SHP77 treated with DMSO at 0.1 percent for 48 hours (cell line): ENCODE data around the gene HAP1.

ENCODE experiments used
- DNase-seq: peaks from one replicate; lab custom pipeline; 2025; lab: John Stamatoyannopoulos, UW

HAP1 gene

DNA sequence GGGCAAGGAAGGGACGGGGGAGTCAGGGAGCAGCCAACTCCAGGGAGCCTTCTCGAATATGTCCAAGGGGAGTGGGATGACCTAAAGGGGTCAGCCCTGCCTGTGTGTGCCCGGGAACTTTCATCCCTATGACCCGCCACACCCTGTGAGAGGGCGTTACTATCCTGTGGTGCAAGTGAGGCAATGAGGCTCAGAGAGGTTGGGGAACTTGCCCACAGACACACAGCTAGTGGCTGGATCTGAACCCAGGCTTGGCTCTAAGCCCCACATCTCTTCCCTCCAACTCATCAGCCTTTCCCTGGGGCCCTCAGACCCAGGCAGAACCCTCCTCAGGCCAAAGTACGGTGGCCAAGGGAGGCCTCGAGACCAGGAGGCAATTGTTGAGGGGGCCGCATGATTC, 28.9 kb upstream of the HAP1 start:
- DNase-seq: no peak

- no peak for DNase-seq
Observed at GRCh38 chr17:41762841-41763240, 28.4 kb upstream of the HAP1 start.

GRCh38 chr17:41762391-41762790, 27.9 kb upstream of the HAP1 start:
- DNase-seq: no peak

GRCh38 chr17:41760878-41761277, 26.4 kb upstream of the HAP1 start:
- no peak for DNase-seq

GRCh38 chr17:41758601-41759000, 24.2 kb upstream of the HAP1 start:
- no peak for DNase-seq

- no peak for DNase-seq
Observed at GRCh38 chr17:41754066-41754465, 19.6 kb upstream of the HAP1 start.

- DNase-seq: no peak
Observed at GRCh38 chr17:41751288-41751687, 16.8 kb upstream of the HAP1 start.

- DNase-seq: no peak
Observed at GRCh38 chr17:41750862-41751261, 16.4 kb upstream of the HAP1 start.

- DNase-seq: no peak
Observed at GRCh38 chr17:41748275-41748674, 13.8 kb upstream of the HAP1 start.

- no peak for DNase-seq
Observed at GRCh38 chr17:41741709-41742108, 7.3 kb upstream of the HAP1 start.

DNA sequence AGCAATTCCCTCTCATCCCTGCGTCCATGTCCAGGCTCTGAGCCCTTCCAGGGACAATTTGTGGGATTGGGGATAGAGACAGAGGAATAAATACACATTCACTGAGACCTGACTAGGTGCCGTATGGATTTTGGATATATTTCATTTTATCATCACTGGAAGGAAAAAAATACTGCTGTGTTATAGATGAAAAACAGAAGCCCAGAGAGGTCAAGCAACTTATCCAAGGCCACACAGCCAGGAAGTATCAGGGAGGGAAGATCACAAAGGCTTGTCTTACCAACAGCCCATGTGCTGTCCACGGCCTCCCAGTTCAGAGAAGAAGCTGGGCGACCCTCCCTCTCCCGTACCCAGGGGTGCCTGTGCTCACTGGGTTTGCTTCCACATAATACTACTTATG, 6.1 kb upstream of the HAP1 start:
- DNase-seq: no peak

GRCh38 chr17:41739661-41740352, 5.4 kb upstream of the HAP1 start:
- no peak for DNase-seq

GRCh38 chr17:41738801-41739112, 4.3 kb upstream of the HAP1 start:
- no peak for DNase-seq

GRCh38 chr17:41738077-41738800, 3.8 kb upstream of the HAP1 start:
- DNase-seq: peak; percentile 53

- DNase-seq: no peak
Observed at GRCh38 chr17:41737680-41738023, 3.2 kb upstream of the HAP1 start.

DNA sequence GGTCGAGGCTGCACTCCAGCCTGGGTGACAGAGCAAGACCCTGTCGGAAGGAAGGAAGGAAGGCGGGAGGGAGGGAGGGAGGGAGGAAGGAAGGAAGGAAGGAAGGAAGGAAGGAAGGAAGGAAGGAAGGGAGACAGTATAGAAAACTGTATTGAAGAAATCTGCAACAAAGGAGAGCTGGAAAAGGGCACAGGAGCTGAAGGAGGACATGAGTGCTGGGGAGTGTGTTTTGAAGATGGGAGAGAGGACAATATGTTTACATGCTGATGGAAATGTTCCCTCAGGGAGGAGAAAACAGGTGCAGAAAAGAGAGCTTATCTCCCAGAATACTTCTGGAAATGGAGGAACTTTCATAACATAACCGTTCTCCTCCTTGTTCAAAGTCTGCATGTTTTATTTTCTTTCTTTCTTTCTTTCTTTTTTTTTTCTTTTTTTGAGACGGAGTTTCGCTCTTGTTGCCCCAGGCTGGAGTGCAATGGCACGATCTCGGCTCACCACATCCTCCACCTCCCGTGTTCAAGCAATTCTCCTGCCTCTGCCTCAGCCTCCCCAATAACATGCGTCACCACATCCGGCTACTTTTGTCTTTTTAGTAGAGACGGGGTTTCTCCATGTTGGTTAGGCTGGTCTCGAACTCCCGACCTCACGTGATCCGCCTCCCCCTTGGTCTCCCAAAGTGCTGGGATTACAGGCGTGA, 2.7 kb upstream of the HAP1 start:
- DNase-seq: no peak

DNA sequence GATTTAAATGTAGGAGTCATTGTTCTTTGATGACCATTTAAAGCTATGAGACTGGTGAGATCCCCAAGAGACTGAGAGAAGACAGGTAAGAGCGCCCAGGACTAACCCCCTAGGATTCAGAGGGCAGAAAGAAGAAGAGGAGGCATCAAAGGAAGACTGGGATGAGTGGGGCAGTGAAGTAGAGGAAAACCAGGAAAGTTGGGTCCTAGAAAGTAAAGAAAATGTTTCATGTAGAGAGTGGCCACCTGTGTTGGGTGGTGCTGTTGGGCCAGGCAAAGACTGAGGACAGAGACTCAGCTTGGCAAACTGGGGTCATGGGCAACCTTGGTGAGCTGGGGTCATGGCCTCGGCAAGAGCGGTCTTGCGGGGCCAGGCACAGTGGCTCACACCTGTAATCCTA, 1.3 kb upstream of the HAP1 start:
- DNase-seq: no peak

DNA sequence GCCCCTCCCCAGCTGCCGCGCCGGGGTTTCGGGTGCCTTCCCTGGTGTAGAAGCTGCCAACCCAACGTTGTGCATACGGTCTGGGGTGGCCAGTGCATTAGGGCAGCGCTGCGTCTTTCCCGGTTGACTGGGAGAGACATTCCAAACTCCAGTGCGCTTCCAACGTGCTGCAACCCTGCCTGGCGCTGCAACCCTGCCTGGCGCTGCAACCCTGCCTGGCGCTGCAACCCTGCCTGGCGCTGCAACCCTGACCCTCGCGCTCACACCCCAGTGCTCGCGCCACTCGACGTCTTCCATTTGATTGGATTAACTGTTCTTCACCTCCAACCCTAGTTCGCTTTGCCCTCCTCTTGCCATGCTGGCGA, 488 bp upstream of the HAP1 start:
- no peak for DNase-seq

GRCh38 chr17:41733348-41734138, 900 bp downstream of the HAP1 start:
- no peak for DNase-seq

GRCh38 chr17:41731836-41732235, 2.6 kb downstream of the HAP1 start:
- no peak for DNase-seq

DNA sequence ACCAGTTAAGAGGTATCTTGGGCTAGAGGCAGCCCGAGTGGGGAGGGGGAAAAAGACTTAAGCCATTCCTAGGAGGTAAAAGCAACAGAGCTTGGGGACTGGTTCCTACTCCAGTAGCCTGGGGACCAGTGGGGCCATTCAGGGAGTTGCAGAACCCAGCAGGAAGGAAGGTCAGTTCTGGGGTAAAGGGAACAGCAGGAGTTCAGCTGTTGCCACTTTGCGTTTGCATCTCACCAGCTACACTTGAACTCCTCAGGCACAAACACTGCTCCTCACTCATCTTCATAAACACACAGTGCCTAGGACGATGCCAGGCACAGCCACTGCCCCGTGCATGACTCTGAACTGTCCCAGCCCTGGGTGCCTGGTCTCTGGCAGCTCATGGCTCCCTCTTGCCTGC, 4.0 kb downstream of the HAP1 start:
- no peak for DNase-seq

- no peak for DNase-seq
Observed at GRCh38 chr17:41728056-41728455, 6.4 kb downstream of the HAP1 start.

GRCh38 chr17:41725134-41725533, 9.3 kb downstream of the HAP1 start:
- DNase-seq: no peak
